ENCODE results near the gene SUSD3.

DNA sequence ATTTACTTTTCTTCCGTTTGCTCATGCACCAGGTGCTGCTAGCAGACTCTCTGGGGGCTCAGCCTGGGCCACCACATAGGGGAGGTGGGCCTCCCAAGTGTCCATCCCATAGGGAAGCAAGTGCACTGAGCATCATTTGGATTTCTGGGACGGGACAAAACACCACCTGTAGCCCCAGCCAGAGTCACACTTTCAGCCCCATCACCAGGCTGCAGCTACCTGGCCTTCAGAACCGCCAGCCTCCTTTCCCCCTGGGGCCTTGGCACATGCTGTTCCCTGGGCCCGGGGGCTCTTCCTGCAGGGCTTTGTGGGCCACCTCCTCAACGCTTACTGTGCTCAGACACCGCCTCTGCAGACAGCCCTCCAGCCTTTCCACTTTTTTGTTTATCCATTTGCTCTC, 19.6 kb upstream of the SUSD3 start:
- TF ChIP-seq CTCF (IDR thresholded peaks at IDR 0.05; ENCODE audit: low read depth, low read length) (no peak), EZH2phosphoT487 (IDR thresholded peaks at IDR 0.05; ENCODE audit: low read depth) (no peak)
